NCI-H1930 (cell line): ENCODE results near the gene POLL.
"Not testable (repeated sequence)": the region's sequence is repeated elsewhere in the genome, so short reads cannot be mapped to it uniquely, and the experiment has no call there.

Experiments used
- DNase-seq, 2 experiments: peaks; one replicate each; lab custom pipeline; 2025; lab: John Stamatoyannopoulos, UW

POLL gene

DNA sequence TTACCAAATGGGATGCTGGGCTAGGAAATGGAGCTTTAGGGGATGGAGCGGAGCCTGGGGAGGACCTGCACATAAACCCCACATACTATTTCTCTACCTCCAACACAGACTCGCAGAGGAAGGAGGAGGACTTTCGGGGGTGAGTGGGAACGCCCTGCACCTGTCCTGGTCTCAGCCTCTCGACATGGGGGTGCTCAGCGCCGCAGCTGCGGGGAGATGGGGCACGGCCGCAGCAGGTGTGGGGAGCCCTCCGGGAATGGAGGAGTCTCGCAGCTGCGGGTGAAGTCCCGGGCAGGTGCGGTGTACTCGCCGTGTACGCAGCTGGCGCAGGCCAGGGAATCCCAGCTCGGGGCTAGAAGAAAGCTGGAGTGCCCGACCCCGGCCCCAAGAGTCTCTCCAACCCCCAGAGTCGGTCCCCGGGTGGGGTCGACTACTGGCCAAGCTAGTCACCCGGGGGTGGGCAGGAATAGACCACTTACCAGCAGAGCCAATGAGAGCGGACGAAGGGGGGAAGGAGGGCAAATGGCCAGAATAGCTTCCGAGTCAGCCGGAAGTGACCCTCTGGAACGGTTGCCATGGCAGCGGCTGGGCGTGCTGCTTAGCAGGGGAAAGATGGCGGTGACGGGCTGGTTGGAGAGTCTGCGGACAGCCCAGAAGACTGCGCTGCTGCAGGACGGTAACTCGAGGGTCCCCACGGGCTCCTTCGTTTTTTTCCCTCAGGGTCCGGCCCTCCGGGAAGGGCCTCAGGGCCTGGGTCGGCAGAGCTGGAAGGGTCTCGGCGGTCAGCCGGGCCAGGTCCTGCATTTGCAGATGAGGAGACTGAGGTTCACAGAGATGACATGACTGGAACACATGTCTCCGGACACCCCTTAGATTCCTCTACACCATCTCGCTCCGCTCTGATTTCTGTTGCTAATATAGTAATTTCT is at the start of gene POLL, which contains the start of gene DPCD:
TSS of gene POLL (minus strand) at position 533 of the 929 bp plus-strand sequence. CDS start 897 bp downstream, outside the sequence.
TSS of gene DPCD (plus strand) at position 597 of the 929 bp plus-strand sequence. CDS start at position 613, 16 bp downstream.
- peak; percentile 75 to 84 for DNase-seq

DNA sequence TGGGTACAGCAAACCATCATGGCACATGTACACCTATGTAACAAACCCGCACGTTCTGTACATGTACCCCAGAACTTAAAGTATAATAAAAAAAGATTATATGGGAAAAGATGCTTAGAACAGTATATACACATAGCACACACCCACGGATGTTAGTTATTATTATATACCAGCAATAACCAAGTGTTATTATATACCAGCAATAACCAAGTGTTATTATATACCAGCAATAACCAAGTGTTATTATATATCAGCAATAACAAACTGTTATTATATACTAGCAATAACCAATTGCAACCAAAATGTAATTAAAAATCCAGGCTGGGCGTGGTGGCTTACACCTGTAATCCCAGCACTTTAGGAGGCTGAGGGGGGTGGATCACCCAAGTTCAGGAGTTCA is 45.5 kb upstream of the POLL start:
- not testable (repeated sequence) for DNase-seq

DNA sequence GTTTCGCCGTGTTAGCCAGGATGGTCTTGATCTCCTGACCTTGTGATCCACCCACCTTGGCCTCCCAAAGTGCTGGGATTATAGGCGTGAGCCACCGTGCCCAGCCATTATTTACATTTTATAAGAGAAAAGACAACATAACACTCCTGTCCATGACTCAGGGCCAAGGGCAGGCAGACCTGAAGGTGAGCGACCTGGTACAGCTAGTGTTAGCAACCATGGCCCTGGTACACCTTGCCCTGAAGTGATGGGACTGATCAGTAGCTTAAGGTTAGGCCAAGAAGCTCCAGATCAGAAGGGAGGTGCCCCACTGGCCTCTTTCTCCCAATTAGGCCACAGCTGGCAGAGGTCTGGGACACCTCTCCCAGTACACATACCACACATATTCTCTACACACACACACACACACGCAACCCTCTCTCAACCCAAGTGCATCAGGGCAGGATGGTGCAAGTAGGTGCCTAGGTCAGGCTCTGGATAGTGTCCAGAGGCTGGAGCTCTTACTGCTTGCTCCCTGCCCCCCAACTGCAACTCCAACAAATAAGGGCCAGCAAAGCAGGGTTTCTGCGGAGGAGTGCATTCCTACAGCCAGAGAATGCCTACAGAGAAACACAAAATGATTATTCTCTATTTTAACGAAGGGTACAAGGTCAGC is 43.9 kb upstream of the POLL start:
- no peak for DNase-seq

DNA sequence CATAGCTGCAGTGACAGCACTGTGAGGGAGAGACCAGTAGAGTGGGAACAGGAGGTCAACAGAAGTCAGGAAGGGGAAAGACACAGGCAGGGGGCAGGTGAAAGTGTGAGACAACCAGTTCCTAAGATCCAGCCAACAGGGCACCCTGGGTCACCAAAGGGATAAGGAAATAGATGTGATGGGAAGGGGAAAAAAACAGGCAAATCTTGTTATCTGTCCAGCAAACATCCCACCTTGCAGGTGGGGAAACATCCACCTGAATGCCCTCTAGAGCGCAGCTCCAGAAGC is 42.5 kb upstream of the POLL start:
- DNase-seq, result no peak

DNA sequence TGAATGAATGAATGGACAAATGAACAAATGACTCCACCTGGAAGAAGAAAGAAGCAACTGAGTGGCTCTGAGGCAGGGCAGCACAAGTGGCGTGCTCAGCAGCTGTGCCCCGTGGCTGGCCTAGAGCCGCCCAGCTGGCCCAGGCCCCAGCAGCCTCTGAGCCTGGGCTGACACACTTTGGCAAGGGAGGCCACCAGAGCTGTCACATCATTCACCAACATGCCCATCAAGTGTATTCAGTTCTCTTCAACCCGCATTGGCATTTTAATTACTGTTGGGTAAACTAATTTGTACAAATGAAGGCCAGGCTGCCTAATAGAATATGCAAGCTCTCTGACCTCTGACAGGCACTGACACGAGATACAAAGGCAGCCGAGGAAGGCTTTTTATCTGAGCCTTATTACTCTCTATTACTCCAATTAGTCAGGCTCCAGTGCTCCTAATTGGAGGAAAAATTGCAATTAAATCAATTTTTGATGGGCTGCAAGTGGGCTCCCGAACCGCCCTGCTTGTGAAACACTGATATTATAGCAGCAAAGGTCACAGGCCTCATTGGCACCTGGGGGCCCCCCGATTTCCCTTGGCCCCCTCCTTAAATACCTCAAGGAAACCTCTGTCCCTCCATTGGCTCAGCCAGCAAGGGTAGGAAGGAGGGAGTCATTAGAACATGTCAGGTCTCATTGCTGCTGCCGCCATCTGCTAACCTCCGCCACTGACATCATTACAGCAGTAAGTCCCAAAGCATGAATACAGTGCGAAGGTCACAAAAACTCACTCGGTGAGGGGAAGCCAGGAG is 42.0 kb upstream of the POLL start:
- DNase-seq, result no peak

DNA sequence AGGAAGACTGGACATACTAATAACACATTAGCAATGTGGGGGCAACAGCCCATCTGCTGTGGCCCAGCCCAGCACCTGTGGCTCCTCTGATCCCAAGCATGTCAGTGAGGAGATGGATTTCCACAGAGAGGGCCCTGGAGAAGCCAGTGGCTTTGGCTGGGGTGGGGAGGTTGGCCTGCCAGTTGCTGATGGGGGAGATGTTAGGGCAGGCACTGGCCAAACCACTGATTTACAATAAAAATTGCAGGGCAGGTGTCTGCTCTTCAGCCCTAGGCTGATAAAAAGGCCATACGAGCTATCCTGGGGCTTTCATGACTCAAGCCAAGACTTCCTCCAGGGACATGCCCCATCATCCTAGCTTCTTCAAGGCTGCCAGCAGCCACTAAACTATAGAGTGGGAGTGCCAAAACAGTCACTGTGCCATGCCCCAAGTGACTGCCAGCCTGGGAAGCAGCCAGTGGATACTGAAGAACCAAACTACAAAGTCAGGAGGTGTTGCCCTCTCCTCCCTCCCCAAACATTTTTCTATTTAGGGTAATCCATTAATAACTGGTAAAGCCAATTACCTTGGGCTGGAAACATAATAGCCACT is 37.9 kb upstream of the POLL start:
- no peak for DNase-seq

- DNase-seq, result no peak
These were observed 36.6 kb upstream of the POLL start for GRCh38 chr10:101624526-101625102.

GRCh38 chr10:101623528-101623927 is 35.5 kb upstream of the POLL start:
- no peak for DNase-seq

DNA sequence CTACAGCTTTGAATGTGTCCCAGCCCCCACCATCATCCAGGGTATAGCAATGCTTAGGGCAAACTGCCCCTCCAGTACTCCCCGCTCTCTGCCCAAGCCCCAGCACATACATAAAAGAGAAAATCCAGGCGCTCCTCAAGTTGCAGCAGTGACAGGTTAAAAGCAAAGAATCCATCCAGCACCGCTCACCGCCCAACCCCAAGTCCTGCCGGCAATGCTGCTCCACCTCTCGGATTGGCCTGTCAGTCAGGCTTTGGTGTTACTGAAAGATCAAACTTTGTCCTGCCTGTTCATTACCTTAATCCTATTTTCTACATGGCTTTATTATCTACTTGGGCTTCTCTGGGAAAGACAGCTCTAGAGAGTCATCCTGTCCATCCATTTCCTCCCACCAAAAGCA is 31.9 kb upstream of the POLL start:
- DNase-seq, result no peak

DNA sequence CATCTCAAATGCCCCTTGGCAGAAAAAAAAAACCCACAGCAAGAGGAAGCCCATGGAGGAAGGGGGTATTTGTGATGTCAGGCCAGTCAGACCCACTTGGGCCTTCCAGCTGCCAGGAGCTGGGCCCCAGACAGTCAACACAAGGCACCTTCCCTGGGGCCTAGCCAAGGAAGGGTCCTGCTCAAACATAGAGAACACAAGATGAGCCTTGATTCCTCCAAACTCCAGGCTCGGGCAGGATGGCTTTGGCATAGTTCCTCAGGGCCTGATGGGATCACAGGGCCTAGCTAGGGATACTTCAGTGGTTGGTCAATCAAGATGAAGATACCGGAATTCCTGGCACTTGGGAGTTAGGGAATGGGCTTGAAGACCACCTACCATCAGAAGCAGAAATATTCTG is 30.8 kb upstream of the POLL start:
- no peak for DNase-seq

GRCh38 chr10:101617824-101618568 is 29.9 kb upstream of the POLL start:
- no peak for DNase-seq

GRCh38 chr10:101617102-101617823 is 29.2 kb upstream of the POLL start:
- DNase-seq, result no peak

DNA sequence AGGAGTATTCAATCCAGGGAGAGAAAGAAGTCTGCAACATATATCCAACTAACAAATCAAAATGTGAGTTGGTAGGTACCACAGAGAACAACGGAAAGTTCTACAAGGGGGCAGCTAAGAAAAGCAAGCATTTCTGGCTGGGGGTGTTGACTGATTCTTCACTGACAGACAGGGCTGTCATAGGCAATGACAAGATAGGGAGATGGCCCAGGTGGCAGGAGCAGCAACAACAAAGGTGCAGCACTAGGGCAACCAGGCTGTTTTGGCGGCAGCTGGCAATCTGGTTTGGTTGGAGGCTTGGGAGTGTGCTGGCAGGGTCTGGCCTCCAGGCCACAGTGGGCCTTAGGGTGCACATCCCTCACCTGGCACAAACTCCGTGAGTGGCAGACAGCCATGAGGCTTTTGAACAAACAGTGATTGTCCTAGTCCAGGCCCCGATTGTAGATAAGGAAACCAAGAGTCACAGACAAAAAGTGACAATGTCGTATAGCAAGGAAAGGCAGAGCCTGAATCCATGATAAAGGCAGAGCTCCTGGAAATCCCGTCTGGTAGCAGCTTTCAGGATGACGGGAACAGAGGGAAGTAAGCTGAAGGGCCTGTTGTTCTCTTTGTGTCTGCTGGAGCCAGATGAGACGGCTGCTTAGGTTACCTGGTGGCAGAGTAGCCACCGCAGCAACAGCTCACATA is 28.5 kb upstream of the POLL start:
- no peak for DNase-seq

DNA sequence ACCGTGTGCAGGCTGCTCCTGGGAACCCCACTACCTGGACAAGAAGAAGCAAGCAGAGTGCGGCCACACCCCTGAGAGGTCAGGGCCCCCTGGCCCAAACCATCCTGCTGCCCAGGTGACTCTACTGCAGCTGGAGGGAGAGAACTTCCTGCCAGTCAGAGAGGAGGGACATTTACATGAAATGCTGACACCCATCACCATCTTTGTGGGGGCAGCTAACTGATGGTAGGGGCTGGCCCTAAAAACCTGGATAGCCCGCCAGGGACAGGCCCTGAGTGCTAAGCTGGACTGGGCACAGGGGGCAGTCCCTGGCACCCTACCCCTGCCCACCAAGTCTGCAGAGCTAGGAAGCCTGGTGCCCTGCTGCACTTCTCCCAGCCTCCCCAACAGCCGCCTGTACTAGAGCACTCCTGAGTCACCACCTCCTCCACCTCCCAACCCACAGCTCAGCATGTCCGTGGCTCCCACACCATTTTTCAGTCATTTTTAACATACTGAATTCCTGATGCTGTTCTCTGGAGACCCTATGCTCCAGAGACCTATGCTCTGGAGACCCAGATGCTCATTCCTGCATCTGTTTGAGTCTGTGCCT is 27.6 kb upstream of the POLL start:
- no peak for DNase-seq

DNA sequence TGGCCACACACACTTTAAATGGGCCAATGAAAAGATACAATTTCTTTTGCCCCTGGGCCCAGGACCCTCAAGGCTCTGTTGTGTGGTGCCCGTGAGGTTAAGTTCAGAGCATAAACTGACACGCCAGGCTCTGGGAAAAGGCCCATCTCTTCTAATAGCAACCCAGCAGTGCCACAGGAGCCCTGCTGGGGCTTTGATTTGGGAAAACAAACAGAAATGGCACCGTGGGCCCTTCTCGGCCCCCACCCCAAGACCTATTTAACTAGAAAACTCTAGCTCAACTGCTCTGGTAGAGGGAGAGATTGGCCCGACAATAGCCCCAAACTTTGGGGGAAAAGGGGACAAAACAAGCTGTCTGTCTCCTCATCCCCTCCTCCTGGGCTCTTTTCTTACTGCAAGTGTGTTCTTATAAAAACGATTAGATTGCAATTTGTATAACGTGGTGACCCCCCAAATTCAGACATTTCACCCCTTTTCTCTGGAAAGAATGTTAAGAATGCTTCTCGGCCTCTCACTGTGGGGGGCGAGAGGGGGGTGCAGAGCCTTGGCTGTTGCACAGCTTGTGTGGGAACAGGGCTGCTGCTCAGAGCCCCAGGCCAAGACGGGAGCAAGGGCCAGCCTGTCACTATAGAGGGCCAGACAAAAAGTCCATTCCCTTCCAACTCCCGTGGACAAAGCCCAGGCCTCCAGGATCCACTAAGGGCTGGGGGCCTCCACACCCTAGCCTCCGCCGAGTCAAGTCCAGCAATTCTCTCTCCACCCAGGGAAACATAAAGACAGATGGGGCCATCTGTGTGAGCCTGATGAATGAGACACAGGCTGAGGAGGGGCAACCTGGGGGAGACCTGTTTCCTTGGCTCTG is 26.8 kb upstream of the POLL start:
- DNase-seq, result no peak

GRCh38 chr10:101613646-101614045 is 25.6 kb upstream of the POLL start:
- no peak for DNase-seq

- DNase-seq, result no peak
These were observed 24.8 kb upstream of the POLL start for GRCh38 chr10:101612872-101613271.

- DNase-seq, result no peak
These were observed 24.0 kb upstream of the POLL start for GRCh38 chr10:101612086-101612485.
